Neural cell (in vitro differentiated cells): ENCODE measurements around the gene KCNH6. TPM values are rescaled to one million over a fixed set of nuclear protein-coding genes. Genes with fewer than 3 reads are reported as not detected.

Experiments used
- H2AFZ ChIP-seq: fragments of 200-600, 300-800 bp; sonication (generic), shearing (Covaris generic); 2 replicates; pipeline ENCODE4 v1.6.0; 2014; ENCODE audit warnings: low read depth, mild to moderate bottlenecking, antibody characterized with exemption, low read length, moderate library complexity
- H3F3A ChIP-seq: fragments of 200-600 bp; shearing (Covaris generic); 2 replicates; pipeline ENCODE4 v1.6.1; 2016; ENCODE audit warnings: mild to moderate bottlenecking, moderate library complexity, mixed read lengths, antibody characterized with exemption, low read length; ENCODE audit not compliant: insufficient read depth, poor library complexity, severe bottlenecking
- H3K27ac ChIP-seq: fragments of 200-600, 300-800 bp; sonication (generic), shearing (Covaris generic); 2 replicates; pipeline ENCODE4 v1.5.1; 2014; ENCODE audit warnings: mild to moderate bottlenecking, low read length, moderate library complexity
- H3K27me3 ChIP-seq: fragments of 300-800, 200-600 bp; sonication (generic), shearing (Covaris generic); 2 replicates; pipeline ENCODE4 v1.6.0; 2014; ENCODE audit warnings: mild to moderate bottlenecking, low read depth, low read length, moderate library complexity; ENCODE audit not compliant: insufficient read depth
- H3K36me3 ChIP-seq: fragments of 300-800, 200-600 bp; sonication (generic), shearing (Covaris generic); 2 replicates; pipeline ENCODE4 v1.5.1; 2014; ENCODE audit warnings: mild to moderate bottlenecking, antibody characterized with exemption, low read length, moderate library complexity; ENCODE audit not compliant: insufficient read depth
- H3K4me2 ChIP-seq: fragments of 300-800, 200-600 bp; sonication (generic), shearing (Covaris generic); 2 replicates; pipeline ENCODE4 v1.6.0; 2014; ENCODE audit warnings: mild to moderate bottlenecking, low read length
- H3K4me3 ChIP-seq: fragments of 300-800, 200-600 bp; sonication (generic), shearing (Covaris generic); 2 replicates; pipeline ENCODE4 v1.5.1; 2014; ENCODE audit warnings: mild to moderate bottlenecking, low read length, moderate library complexity
- H3K79me2 ChIP-seq: fragments of 200-600 bp; shearing (Covaris generic); replicated peaks from 2 replicates; pipeline ENCODE4 v1.6.0; 2014; ENCODE audit warnings: mild to moderate bottlenecking, low read length, moderate library complexity; ENCODE audit not compliant: insufficient read depth
- H3K9ac ChIP-seq: fragments of 300-800, 200-600 bp; sonication (generic), shearing (Covaris generic); 2 replicates; pipeline ENCODE4 v1.6.1; 2016; ENCODE audit warnings: mild to moderate bottlenecking, low read length, mixed read lengths
- H3K9me2 ChIP-seq: fragments of 200-600 bp; shearing (Covaris generic); 2 replicates; pipeline ENCODE4 v1.6.1; 2016; ENCODE audit warnings: mild to moderate bottlenecking, low read length, mixed read lengths; ENCODE audit not compliant: insufficient read depth
- H3K9me3 ChIP-seq: fragments of 200-600, 300-800 bp; sonication (generic), shearing (Covaris generic); 2 replicates; pipeline ENCODE4 v1.6.1; 2016; ENCODE audit warnings: mild to moderate bottlenecking, mixed run types, low read length, moderate library complexity, mixed read lengths
- H4K20me1 ChIP-seq: fragments of 200-600 bp; shearing (Covaris generic); 2 replicates; pipeline ENCODE4 v1.6.1; 2016; ENCODE audit warnings: mild to moderate bottlenecking, mixed run types; ENCODE audit not compliant: insufficient read depth
- CTCF ChIP-seq: fragments of 450-650 bp; IDR thresholded peaks from 2 replicates; pipeline ENCODE4 v1.5.1; 2014; ENCODE audit warnings: antibody characterized with exemption, mild to moderate bottlenecking, moderate library complexity; ENCODE audit not compliant: poor library complexity, severe bottlenecking
- EP300 ChIP-seq: fragments of 450-650 bp; conservative IDR thresholded peaks from 2 replicates; pipeline ENCODE4 v1.6.1; 2014; ENCODE audit warnings: antibody characterized with exemption, mild to moderate bottlenecking, moderate library complexity; ENCODE audit not compliant: poor library complexity, severe bottlenecking
- EZH2 ChIP-seq: fragments of 200-600, 300-800 bp; shearing (Covaris generic), sonication (generic); IDR thresholded peaks from 2 replicates; pipeline ENCODE4 v1.6.1; 2014; ENCODE audit warnings: antibody characterized with exemption, low read length, borderline replicate concordance, mild to moderate bottlenecking; ENCODE audit not compliant: insufficient read depth, poor library complexity, severe bottlenecking
- MXI1 ChIP-seq: fragments of 450-650 bp; conservative IDR thresholded peaks from 2 replicates; pipeline ENCODE4 v1.6.1; 2014; ENCODE audit warnings: antibody characterized with exemption, mild to moderate bottlenecking; ENCODE audit not compliant: poor library complexity, severe bottlenecking
- POLR2AphosphoS5 ChIP-seq: IDR thresholded peaks from 2 replicates; pipeline ENCODE4 v1.6.1; 2012
- RAD21 ChIP-seq: fragments of 450-650 bp; conservative IDR thresholded peaks from 2 replicates; pipeline ENCODE4 v1.6.1; 2014; ENCODE audit warnings: antibody characterized with exemption, mild to moderate bottlenecking, moderate library complexity
- REST ChIP-seq: IDR thresholded peaks from 2 replicates; pipeline ENCODE4 v1.6.1; 2012; ENCODE audit warnings: borderline replicate concordance
- SMC3 ChIP-seq: fragments of 450-650 bp; conservative IDR thresholded peaks from 2 replicates; pipeline ENCODE4 v1.6.1; 2014; ENCODE audit warnings: antibody characterized with exemption, mild to moderate bottlenecking, moderate library complexity; ENCODE audit not compliant: poor library complexity
- TAF1 ChIP-seq: IDR thresholded peaks from 2 replicates; pipeline ENCODE4 v1.6.1; 2012; ENCODE audit warnings: low read depth
- polyA plus RNA-seq: library from polyadenylated mRNA; depleted of rRNA; stranded (reverse); fragments of >200 nt; gene quantifications from 2 replicates; pipeline ENCODE4 v1.2.3, GENCODE V29; 2014

Gene KCNH6
- polyA plus RNA-seq, 1 donor from 2014 or later, result not detected

GRCh38 chr17:63480826-63481487, 42.2 kb upstream of the KCNH6 start:
- Histone ChIP-seq H2AFZ (no peak overlapping the region), H3F3A (no peaks in the 10 kb centered on the region), H3K4me2 (no peak overlapping the region), H3K4me3 (no peak overlapping the region), H3K9me3 (no peaks in the 10 kb centered on the region), H3K36me3 (no peaks in the 10 kb centered on the region), H3K79me2 (no peaks in the 10 kb centered on the region), H4K20me1 (no peaks in the 10 kb centered on the region), H3K27ac (no peak overlapping the region), H3K9me2 (no peaks in the 10 kb centered on the region), H3K27me3 (peaks cover 29% of the 10 kb centered on the region), H3K9ac (no peak overlapping the region)
- no peak for TF ChIP-seq RAD21
- no peak for TF ChIP-seq REST
- TF ChIP-seq MXI1, result no peak
- no peak for TF ChIP-seq EZH2
- TF ChIP-seq POLR2AphosphoS5, result no peak

- no peaks in the 10 kb centered on the region for H3K36me3 ChIP-seq
- TF ChIP-seq TAF1 (no peak), POLR2AphosphoS5 (no peak), MXI1 (no peak), SMC3 (no peak), RAD21 (no peak), EP300 (no peak), CTCF (no peak)
- H3F3A ChIP-seq, result no peaks in the 10 kb centered on the region
- no peaks in the 10 kb centered on the region for H4K20me1 ChIP-seq
- H2AFZ ChIP-seq, result no peak overlapping the region
- no peaks in the 10 kb centered on the region for H3K79me2 ChIP-seq
- H3K4me3 ChIP-seq, result no peak overlapping the region
- H3K4me2 ChIP-seq, result no peak overlapping the region
- no peak overlapping the region for H3K9ac ChIP-seq
- H3K9me3 ChIP-seq, result no peaks in the 10 kb centered on the region
- peaks cover 26% of the 10 kb centered on the region for H3K27me3 ChIP-seq
- H3K27ac ChIP-seq, result no peak overlapping the region
- no peaks in the 10 kb centered on the region for H3K9me2 ChIP-seq
Observed at GRCh38 chr17:63481488-63481870, 41.7 kb upstream of the KCNH6 start.
